SK-N-MC (cell line): ENCODE data around the gene CDC14A.
A peak's percentile ranks its signal among the peaks of the same experiment; 100 is the strongest.

ENCODE experiments used
- DNase-seq: peaks from one replicate; pipeline ENCODE4 v3.0.0-alpha.2; 2011; ENCODE audit warnings: low read depth, low spot score
- H3K27ac ChIP-seq: fragments of 200-600 bp; sonication (generic); 2 replicates; pipeline ENCODE4 v1.5.1; 2016; ENCODE audit warnings: mixed run types
- H3K36me3 ChIP-seq: fragments of 200-600 bp; sonication (generic); 2 replicates; pipeline ENCODE4 v1.6.1; 2017; ENCODE audit warnings: antibody characterized with exemption, low read length, mixed read lengths; ENCODE audit not compliant: insufficient read depth
- H3K4me3 ChIP-seq: fragments of 200-600 bp; sonication (generic); 2 replicates; pipeline ENCODE4 v1.5.1; 2016
- H3K9ac ChIP-seq: fragments of 200-600 bp; sonication (generic); 2 replicates; pipeline ENCODE4 v1.8.0; 2017; ENCODE audit warnings: mixed run types, mixed read lengths; ENCODE audit not compliant: insufficient read length
- H3K9me3 ChIP-seq: fragments of 200-600 bp; sonication (generic); 2 replicates; pipeline ENCODE4 v1.6.1; 2017; ENCODE audit warnings: low read depth, mild to moderate bottlenecking, antibody characterized with exemption, low read length, moderate library complexity, mixed read lengths
- EZH2 ChIP-seq: fragments of 200-600 bp; sonication (generic); IDR thresholded peaks from one replicate; pipeline ENCODE4 v1.6.1; 2017; ENCODE audit warnings: antibody characterized with exemption
- FOXP2 ChIP-seq: optimal IDR thresholded peaks from 2 replicates; pipeline ENCODE3; 2011; ENCODE audit warnings: mild to moderate bottlenecking, moderate library complexity; ENCODE audit not compliant: insufficient read depth; ENCODE audit errors: extremely low read length, control extremely low read depth
- POLR2AphosphoS5 ChIP-seq: IDR thresholded peaks from 2 replicates; pipeline ENCODE4 v1.6.1; 2012; ENCODE audit warnings: mild to moderate bottlenecking, low read depth, low read length, borderline replicate concordance

The CDC14A gene

GRCh38 chr1:100512803-100513352 is 160.6 kb downstream of the CDC14A start:
- TF ChIP-seq EZH2 (no peak), POLR2AphosphoS5 (no peak), FOXP2 (no peak)
- no peaks in the 10 kb centered on the region for H3K9me3 ChIP-seq
- no peak overlapping the region for H3K9ac ChIP-seq
- DNase-seq = no peak
- no peak overlapping the region for H3K4me3 ChIP-seq
- H3K27ac ChIP-seq = no peak overlapping the region
- H3K36me3 ChIP-seq = no peaks in the 10 kb centered on the region

- DNase-seq = no peak
- Histone ChIP-seq H3K9ac (no peak overlapping the region), H3K4me3 (no peak overlapping the region), H3K27ac (no peak overlapping the region), H3K9me3 (no peaks in the 10 kb centered on the region), H3K36me3 (no peaks in the 10 kb centered on the region)
- TF ChIP-seq FOXP2 (no peak), POLR2AphosphoS5 (no peak), EZH2 (no peak)
These were observed 164.6 kb downstream of the CDC14A start for GRCh38 chr1:100516857-100517256.

GRCh38 chr1:100517515-100517914 is 165.2 kb downstream of the CDC14A start:
- Histone ChIP-seq H3K9ac (no peak overlapping the region), H3K36me3 (no peaks in the 10 kb centered on the region), H3K27ac (no peak overlapping the region), H3K9me3 (no peaks in the 10 kb centered on the region), H3K4me3 (no peak overlapping the region)
- no peak for DNase-seq
- TF ChIP-seq POLR2AphosphoS5 (no peak), EZH2 (no peak), FOXP2 (no peak)

- TF ChIP-seq EZH2 = no peak
- TF ChIP-seq FOXP2 = no peak
- TF ChIP-seq POLR2AphosphoS5 = no peak
- Histone ChIP-seq H3K9ac (peak overlapping the region; percentile 3), H3K9me3 (no peaks in the 10 kb centered on the region), H3K4me3 (no peak overlapping the region), H3K36me3 (no peaks in the 10 kb centered on the region), H3K27ac (no peak overlapping the region)
- DNase-seq = no peak
These were observed 165.7 kb downstream of the CDC14A start for GRCh38 chr1:100518023-100518422.

- Histone ChIP-seq H3K36me3 (no peaks in the 10 kb centered on the region), H3K4me3 (no peak overlapping the region), H3K27ac (no peak overlapping the region), H3K9me3 (no peaks in the 10 kb centered on the region), H3K9ac (no peak overlapping the region)
- no peak for TF ChIP-seq POLR2AphosphoS5
- no peak for TF ChIP-seq FOXP2
- TF ChIP-seq EZH2 = no peak
- no peak for DNase-seq
These were observed 170.8 kb downstream of the CDC14A start for GRCh38 chr1:100523038-100523652.

- no peak overlapping the region for H3K9ac ChIP-seq
- DNase-seq = no peak
- H3K36me3 ChIP-seq = no peaks in the 10 kb centered on the region
- H3K9me3 ChIP-seq = no peaks in the 10 kb centered on the region
- no peak overlapping the region for H3K27ac ChIP-seq
- TF ChIP-seq POLR2AphosphoS5 = no peak
- no peak overlapping the region for H3K4me3 ChIP-seq
These were observed 172.0 kb downstream of the CDC14A start for GRCh38 chr1:100524355-100524754.

GRCh38 chr1:100526894-100527293 is 174.6 kb downstream of the CDC14A start:
- H3K4me3 ChIP-seq = no peak overlapping the region
- TF ChIP-seq EZH2 (no peak), FOXP2 (no peak), POLR2AphosphoS5 (no peak)
- H3K36me3 ChIP-seq = no peaks in the 10 kb centered on the region
- no peak overlapping the region for H3K27ac ChIP-seq
- H3K9me3 ChIP-seq = no peaks in the 10 kb centered on the region
- no peak overlapping the region for H3K9ac ChIP-seq
- DNase-seq = no peak

- no peaks in the 10 kb centered on the region for H3K9me3 ChIP-seq
- TF ChIP-seq FOXP2 (no peak), POLR2AphosphoS5 (no peak)
- H3K36me3 ChIP-seq = no peaks in the 10 kb centered on the region
- no peak overlapping the region for H3K9ac ChIP-seq
- no peak for DNase-seq
- no peak overlapping the region for H3K27ac ChIP-seq
- H3K4me3 ChIP-seq = no peak overlapping the region
These were observed 176.6 kb downstream of the CDC14A start for GRCh38 chr1:100528871-100529270.

GRCh38 chr1:100530141-100530540 is 177.8 kb downstream of the CDC14A start:
- Histone ChIP-seq H3K9me3 (no peaks in the 10 kb centered on the region), H3K27ac (no peak overlapping the region), H3K9ac (no peak overlapping the region), H3K36me3 (no peaks in the 10 kb centered on the region), H3K4me3 (no peak overlapping the region)
- no peak for DNase-seq
- TF ChIP-seq EZH2 (no peak), POLR2AphosphoS5 (no peak), FOXP2 (no peak)
